DOHH2 (cell line): ENCODE results near the gene HOXB6.

Source experiments
- H3F3A ChIP-seq: fragments of 200-600 bp; sonication (generic), shearing (Covaris generic); 2 replicates; pipeline ENCODE4 v1.6.0; 2016; ENCODE audit warnings: antibody characterized with exemption, mild to moderate bottlenecking; ENCODE audit not compliant: control insufficient read depth, insufficient read depth
- H3K27ac ChIP-seq: fragments of 200-600 bp; sonication (generic); 2 replicates; pipeline ENCODE4 v1.5.1; 2014; ENCODE audit warnings: low read depth, mild to moderate bottlenecking, low read length, moderate library complexity
- H3K27me3 ChIP-seq: fragments of 200-600 bp; sonication (generic); 2 replicates; pipeline ENCODE4 v1.6.1; 2014; ENCODE audit warnings: mild to moderate bottlenecking, low read length, mixed read lengths; ENCODE audit not compliant: control insufficient read depth
- H3K36me3 ChIP-seq: fragments of 200-600 bp; sonication (generic); 2 replicates; pipeline ENCODE4 v1.6.1; 2014; ENCODE audit warnings: mild to moderate bottlenecking, low read length, moderate library complexity, mixed read lengths; ENCODE audit not compliant: control insufficient read depth
- H3K4me1 ChIP-seq: fragments of 200-600 bp; sonication (generic); 2 replicates; pipeline ENCODE4 v1.6.1; 2014; ENCODE audit warnings: mild to moderate bottlenecking, low read length, mixed read lengths; ENCODE audit not compliant: control insufficient read depth
- H3K4me2 ChIP-seq: fragments of 200-600 bp; sonication (generic); 2 replicates; pipeline ENCODE4 v1.6.0; 2014; ENCODE audit warnings: mild to moderate bottlenecking, low read length, moderate library complexity
- H3K4me3 ChIP-seq: fragments of 200-600 bp; sonication (generic); 2 replicates; pipeline ENCODE4 v1.5.1; 2014; ENCODE audit warnings: mild to moderate bottlenecking, low read length, mixed read lengths
- H3K79me2 ChIP-seq: fragments of 200-600 bp; sonication (generic); 2 replicates; pipeline ENCODE4 v1.6.1; 2014; ENCODE audit warnings: mild to moderate bottlenecking, low read length, mixed read lengths; ENCODE audit not compliant: control insufficient read depth
- H3K9me2 ChIP-seq: fragments of 200-600 bp; sonication (generic); replicated peaks from 2 replicates; pipeline ENCODE4 v1.6.1; 2014; ENCODE audit warnings: mild to moderate bottlenecking, low read length, mixed read lengths; ENCODE audit not compliant: control insufficient read depth
- H3K9me3 ChIP-seq: fragments of 200-600 bp; sonication (generic); 2 replicates; pipeline ENCODE4 v1.6.1; 2014; ENCODE audit warnings: antibody characterized with exemption, low read length, mixed read lengths; ENCODE audit not compliant: control insufficient read depth, insufficient read depth
- H4K20me1 ChIP-seq: fragments of 200-600 bp; sonication (generic); 2 replicates; pipeline ENCODE4 v1.6.0; 2014; ENCODE audit warnings: low read depth, mild to moderate bottlenecking, antibody characterized with exemption, low read length, moderate library complexity; ENCODE audit not compliant: control insufficient read depth, insufficient read depth
- CTCF ChIP-seq: fragments of 200-600 bp; sonication (generic); IDR thresholded peaks from one replicate; pipeline ENCODE4 v1.5.1; 2014; ENCODE audit warnings: antibody characterized with exemption, mild to moderate bottlenecking, low read depth, low read length; ENCODE audit not compliant: poor library complexity, severe bottlenecking
- EZH2phosphoT487 ChIP-seq: fragments of 200-600 bp; sonication (generic); IDR thresholded peaks from 2 replicates; pipeline ENCODE4 v1.6.1; 2017; ENCODE audit warnings: borderline replicate concordance, mild to moderate bottlenecking, antibody characterized with exemption, low read length, moderate library complexity, mixed read lengths

Gene HOXB6

DNA sequence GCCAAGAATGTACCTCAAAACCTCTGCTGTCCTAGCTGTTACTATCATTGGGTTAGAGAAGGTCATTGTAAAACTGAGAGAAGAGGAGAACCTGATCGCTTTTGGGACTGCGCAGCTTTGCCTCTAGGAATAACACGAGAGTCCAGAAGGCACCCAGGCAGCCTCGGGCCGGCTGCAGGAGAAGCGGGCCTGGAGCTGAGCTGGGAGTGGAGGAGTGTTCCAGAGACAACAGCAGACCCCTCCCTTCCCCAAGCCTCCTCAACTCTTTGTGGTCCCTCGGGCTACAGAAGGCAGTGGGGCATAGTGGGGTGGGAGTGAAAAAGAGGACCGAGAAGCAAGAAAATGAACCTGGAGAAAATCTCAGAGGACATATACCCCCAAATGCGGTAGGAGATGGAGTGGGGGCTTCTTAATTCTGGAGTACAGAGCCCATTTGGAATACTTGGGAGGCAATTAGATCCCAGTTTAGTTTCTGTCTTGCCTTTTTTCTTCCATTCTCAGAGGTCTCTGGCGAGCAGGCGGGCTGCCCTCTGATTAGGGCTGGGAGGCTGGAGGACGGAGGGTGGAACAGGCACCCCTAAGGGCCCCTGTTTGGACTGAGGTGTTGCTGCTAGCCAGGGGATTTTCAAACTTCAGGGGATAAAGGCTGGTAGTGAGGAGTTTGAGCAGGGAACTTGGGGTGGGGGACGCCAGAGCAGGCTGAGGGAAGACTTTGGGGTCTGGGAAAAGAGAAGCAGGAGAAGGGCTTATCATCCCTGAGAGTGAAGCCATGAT is 46.5 kb downstream of the HOXB6 start:
- Histone ChIP-seq H3K36me3 (no peaks in the 10 kb centered on the region), H3K9me3 (no peaks in the 10 kb centered on the region), H3K9me2 (no peaks in the 10 kb centered on the region), H3K4me3 (no peak overlapping the region), H3K27ac (no peak overlapping the region), H3K4me1 (no peaks in the 10 kb centered on the region), H3F3A (no peaks in the 10 kb centered on the region), H3K27me3 (peaks cover 3% of the 10 kb centered on the region; the same call in 1 of the 2 replicates), H4K20me1 (no peaks in the 10 kb centered on the region), H3K79me2 (no peaks in the 10 kb centered on the region), H3K4me2 (no peak overlapping the region)
- TF ChIP-seq CTCF (no peak), EZH2phosphoT487 (no peak)

- H3K9me3 ChIP-seq = no peaks in the 10 kb centered on the region
- no peaks in the 10 kb centered on the region for H3F3A ChIP-seq
- H3K4me2 ChIP-seq = no peak overlapping the region
- H3K27me3 ChIP-seq = peaks cover 3% of the 10 kb centered on the region; the same call in 1 of the 2 replicates
- TF ChIP-seq EZH2phosphoT487 (no peak), CTCF (no peak)
- H4K20me1 ChIP-seq = no peaks in the 10 kb centered on the region
- no peak overlapping the region for H3K27ac ChIP-seq
- no peaks in the 10 kb centered on the region for H3K4me1 ChIP-seq
- no peak overlapping the region for H3K4me3 ChIP-seq
- H3K36me3 ChIP-seq = no peaks in the 10 kb centered on the region
- no peaks in the 10 kb centered on the region for H3K79me2 ChIP-seq
- H3K9me2 ChIP-seq = no peaks in the 10 kb centered on the region
Measured at GRCh38 chr17:48556576-48557401, 48.0 kb downstream of the HOXB6 start.

GRCh38 chr17:48556229-48556575 is 48.6 kb downstream of the HOXB6 start:
- no peaks in the 10 kb centered on the region for H3K36me3 ChIP-seq
- H4K20me1 ChIP-seq = no peaks in the 10 kb centered on the region
- no peak overlapping the region for H3K4me2 ChIP-seq
- TF ChIP-seq EZH2phosphoT487 = no peak
- TF ChIP-seq CTCF = no peak
- peaks cover 3% of the 10 kb centered on the region; the same call in 1 of the 2 replicates for H3K27me3 ChIP-seq
- H3K9me3 ChIP-seq = no peaks in the 10 kb centered on the region
- no peaks in the 10 kb centered on the region for H3K4me1 ChIP-seq
- H3K9me2 ChIP-seq = no peaks in the 10 kb centered on the region
- no peaks in the 10 kb centered on the region for H3K79me2 ChIP-seq
- no peak overlapping the region for H3K27ac ChIP-seq
- H3K4me3 ChIP-seq = no peak overlapping the region
- H3F3A ChIP-seq = no peaks in the 10 kb centered on the region
